Activated CD4-positive, alpha-beta T cell treated with anti-CD3 and anti-CD28 coated beads for 1 hour (primary cell): ENCODE data around the gene DDX54.
"Not testable (repeated sequence)": the region's sequence is repeated elsewhere in the genome, so short reads cannot be mapped to it uniquely, and the experiment has no call there.

Experiments
- DNase-seq: peaks from one replicate; pipeline ENCODE4 v3.0.0-alpha.2; 2020

DDX54 gene

GRCh38 chr12:113138826-113139225, 46.5 kb downstream of the DDX54 start:
- no peak for DNase-seq

- no peak for DNase-seq
Observed at GRCh38 chr12:113137861-113138783, 47.2 kb downstream of the DDX54 start.

- no peak for DNase-seq
Observed at GRCh38 chr12:113136990-113137511, 48.2 kb downstream of the DDX54 start.

GRCh38 chr12:113136128-113136989, 48.9 kb downstream of the DDX54 start:
- peak; percentile 51 for DNase-seq

- peak; percentile 66 for DNase-seq
Observed at GRCh38 chr12:113135178-113136127, 49.8 kb downstream of the DDX54 start, which contains the start of gene RASAL1. Gene RASAL1, minus strand, starts transcription at chr12:113135761. Its CDS starts 299 bp downstream, at chr12:113135462.

- DNase-seq: no peak
Observed at GRCh38 chr12:113134521-113134951, 50.7 kb downstream of the DDX54 start.

GRCh38 chr12:113134071-113134470, 51.2 kb downstream of the DDX54 start:
- no peak for DNase-seq

GRCh38 chr12:113133666-113134065, 51.6 kb downstream of the DDX54 start:
- DNase-seq: no peak

GRCh38 chr12:113133036-113133435, 52.2 kb downstream of the DDX54 start:
- DNase-seq: no peak

GRCh38 chr12:113131556-113131955, 53.7 kb downstream of the DDX54 start:
- no peak for DNase-seq

- no peak for DNase-seq
Observed at GRCh38 chr12:113130457-113131135, 54.7 kb downstream of the DDX54 start.

- no peak for DNase-seq
Observed at GRCh38 chr12:113129664-113130456, 55.4 kb downstream of the DDX54 start.

GRCh38 chr12:113128802-113129663, 56.2 kb downstream of the DDX54 start:
- no peak for DNase-seq

GRCh38 chr12:113127791-113128199, 57.5 kb downstream of the DDX54 start:
- DNase-seq: no peak

GRCh38 chr12:113120670-113121370, 64.5 kb downstream of the DDX54 start:
- no peak for DNase-seq

GRCh38 chr12:113119980-113120669, 65.2 kb downstream of the DDX54 start:
- DNase-seq: no peak

- DNase-seq: no peak
Observed at GRCh38 chr12:113118142-113118541, 67.1 kb downstream of the DDX54 start.

GRCh38 chr12:113117684-113118083, 67.6 kb downstream of the DDX54 start:
- DNase-seq: not testable (repeated sequence)
